GM12874 (cell line): ENCODE measurements around the gene ANKRD23.

ENCODE experiments used
- CTCF ChIP-seq: IDR thresholded peaks from 2 replicates; pipeline ENCODE4 v1.5.1; 2011; ENCODE audit warnings: low read depth, mild to moderate bottlenecking, control low read depth, low read length, moderate library complexity; ENCODE audit not compliant: insufficient read depth

Gene ANKRD23

GRCh38 chr2:96875498-96876268, 31.9 kb upstream of the ANKRD23 start:
- TF ChIP-seq CTCF: no peak

GRCh38 chr2:96874198-96874831, 30.5 kb upstream of the ANKRD23 start:
- TF ChIP-seq CTCF: no peak

GRCh38 chr2:96873651-96874096, 29.9 kb upstream of the ANKRD23 start:
- no peak for TF ChIP-seq CTCF

- no peak for TF ChIP-seq CTCF
Measured at GRCh38 chr2:96872591-96873349, 28.9 kb upstream of the ANKRD23 start.

GRCh38 chr2:96870626-96871255, 26.9 kb upstream of the ANKRD23 start:
- TF ChIP-seq CTCF: no peak

GRCh38 chr2:96869822-96870625, 26.2 kb upstream of the ANKRD23 start, which contains the start of gene SEMA4C:
TSS of gene SEMA4C (minus strand) at chr2:96870080. CDS start at chr2:96867886, 2,194 bp downstream.
- no peak for TF ChIP-seq CTCF
